Measurements from ENCODE around the gene SV2B.

The SV2B gene

DNA sequence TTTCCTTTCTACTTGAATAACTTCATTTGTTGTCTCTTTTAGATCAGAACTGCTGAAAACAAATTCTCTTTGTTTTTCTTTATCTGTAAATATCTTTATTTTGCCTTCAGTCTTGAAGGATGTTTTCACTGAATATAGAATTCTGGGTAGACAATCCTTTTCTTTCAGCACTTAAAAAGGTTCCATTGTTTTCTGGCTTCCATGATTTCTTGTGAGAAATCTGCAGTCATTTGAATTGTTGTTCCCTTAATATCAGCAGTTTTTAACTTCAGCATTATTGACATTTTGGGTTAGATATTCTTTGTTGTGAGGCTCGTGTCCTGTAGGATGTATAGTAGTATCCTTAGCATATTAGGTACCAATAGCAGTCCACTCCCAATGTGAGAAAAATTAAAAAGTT, 65.8 kb downstream of the SV2B start:
- H3K36me3 Mint-ChIP-seq (ENCODE audit: low read depth), result no peaks in the 10 kb centered on the region
- no peak overlapping the region for H3K4me3 Mint-ChIP-seq
- H3K27me3 Mint-ChIP-seq, result peaks cover 13% of the 10 kb centered on the region
- H3K4me1 Mint-ChIP-seq (ENCODE audit: low read depth), result no peaks in the 10 kb centered on the region
- no peak for DNase-seq
- no peak overlapping the region for H3K27ac Mint-ChIP-seq
- H3K9me3 Mint-ChIP-seq, result peaks cover 19% of the 10 kb centered on the region

DNA sequence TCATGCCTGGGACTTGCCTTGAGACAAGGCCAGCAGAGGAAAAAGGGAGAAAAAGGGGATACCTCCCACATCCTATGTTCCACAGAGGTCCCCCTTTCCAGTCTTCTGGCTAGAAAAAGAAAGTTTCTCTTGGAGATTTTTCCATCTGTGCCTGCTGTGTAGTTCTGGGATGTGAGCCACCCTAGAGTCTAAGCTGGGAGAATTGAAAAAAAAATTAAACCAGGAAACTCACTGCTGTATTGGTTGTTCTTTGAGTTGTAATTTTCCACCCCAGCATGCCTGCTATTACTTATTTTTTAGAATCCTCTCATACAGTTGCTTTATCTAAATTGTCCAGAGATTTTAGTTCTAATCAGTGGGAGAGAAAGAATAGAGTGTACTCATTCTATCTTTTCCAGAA, 68.4 kb downstream of the SV2B start:
- Mint-ChIP-seq H3K4me1 (ENCODE audit: low read depth) (no peaks in the 10 kb centered on the region), H3K27me3 (peaks cover 27% of the 10 kb centered on the region), H3K9me3 (peaks cover 19% of the 10 kb centered on the region), H3K36me3 (ENCODE audit: low read depth) (no peaks in the 10 kb centered on the region), H3K27ac (no peak overlapping the region), H3K4me3 (no peak overlapping the region)
- DNase-seq, result no peak

DNA sequence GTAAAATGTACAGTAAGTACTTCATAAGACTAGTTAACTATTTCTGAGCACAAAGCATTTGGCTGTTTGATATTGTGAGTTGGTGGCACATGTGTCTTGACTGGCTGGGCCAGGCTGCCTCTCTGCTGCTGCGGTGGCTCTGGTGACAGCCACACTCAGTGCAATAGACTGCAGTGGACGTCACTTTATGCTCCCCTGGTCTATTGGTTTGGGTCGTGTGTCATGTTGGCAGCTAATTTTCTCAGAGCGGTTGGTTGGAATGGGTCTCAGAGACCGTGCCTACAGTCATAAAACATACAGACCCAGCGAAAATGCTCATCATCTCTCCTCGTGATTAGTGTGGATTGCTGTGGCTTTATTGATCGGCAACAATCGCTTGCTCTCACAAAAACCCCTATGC, 71.3 kb downstream of the SV2B start:
- Mint-ChIP-seq H3K27me3 (peaks cover 34% of the 10 kb centered on the region), H3K4me1 (ENCODE audit: low read depth) (no peaks in the 10 kb centered on the region), H3K27ac (no peak overlapping the region), H3K4me3 (no peak overlapping the region), H3K9me3 (peaks cover 5% of the 10 kb centered on the region), H3K36me3 (ENCODE audit: low read depth) (no peaks in the 10 kb centered on the region)
- DNase-seq, result no peak

DNA sequence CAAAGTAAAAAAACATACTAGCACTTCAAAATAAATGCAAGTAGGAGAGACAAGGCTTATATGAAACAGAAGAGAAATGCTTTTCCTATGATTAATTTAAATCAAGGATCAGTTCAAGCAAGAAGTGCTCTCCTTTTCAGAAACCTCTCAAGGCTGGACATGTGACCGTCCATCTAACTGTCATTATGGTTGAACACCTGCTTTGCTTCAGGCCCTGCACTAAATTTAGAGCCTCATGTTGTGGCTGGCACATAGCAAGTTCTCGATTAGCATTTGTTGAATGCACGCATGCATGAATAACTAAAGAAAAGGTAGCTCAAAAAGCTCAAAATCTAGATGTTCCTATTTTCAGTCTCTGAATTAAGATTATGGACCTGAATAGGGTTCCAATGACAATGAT, 82.0 kb downstream of the SV2B start:
- Mint-ChIP-seq H3K9me3 (no peaks in the 10 kb centered on the region), H3K36me3 (ENCODE audit: low read depth) (no peaks in the 10 kb centered on the region), H3K27ac (no peak overlapping the region), H3K4me3 (no peak overlapping the region), H3K4me1 (ENCODE audit: low read depth) (no peaks in the 10 kb centered on the region), H3K27me3 (peaks cover 50% of the 10 kb centered on the region)
- DNase-seq, result no peak

DNA sequence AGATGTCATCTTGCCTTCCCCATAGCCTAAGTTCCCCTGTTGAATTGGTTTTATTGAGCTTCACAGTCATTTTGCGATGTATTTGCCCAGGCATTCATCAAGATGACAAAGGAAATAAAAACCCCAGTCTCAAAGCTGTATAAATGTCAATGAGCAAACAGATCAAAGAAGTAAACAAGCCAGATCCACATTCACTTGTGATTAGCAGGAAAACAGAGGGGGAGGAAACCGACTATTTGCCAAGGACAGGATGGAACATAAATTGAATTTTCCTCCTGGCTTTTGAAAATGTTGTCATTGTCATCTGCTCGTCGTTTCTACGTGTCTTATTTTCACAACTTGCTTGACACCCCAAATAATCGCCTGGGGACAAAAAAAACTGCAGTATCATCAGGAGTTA, 83.5 kb downstream of the SV2B start:
- Mint-ChIP-seq H3K9me3 (no peaks in the 10 kb centered on the region), H3K4me1 (ENCODE audit: low read depth) (no peaks in the 10 kb centered on the region), H3K36me3 (ENCODE audit: low read depth) (no peaks in the 10 kb centered on the region), H3K27ac (no peak overlapping the region), H3K4me3 (no peak overlapping the region), H3K27me3 (peaks cover 49% of the 10 kb centered on the region)
- no peak for DNase-seq

DNA sequence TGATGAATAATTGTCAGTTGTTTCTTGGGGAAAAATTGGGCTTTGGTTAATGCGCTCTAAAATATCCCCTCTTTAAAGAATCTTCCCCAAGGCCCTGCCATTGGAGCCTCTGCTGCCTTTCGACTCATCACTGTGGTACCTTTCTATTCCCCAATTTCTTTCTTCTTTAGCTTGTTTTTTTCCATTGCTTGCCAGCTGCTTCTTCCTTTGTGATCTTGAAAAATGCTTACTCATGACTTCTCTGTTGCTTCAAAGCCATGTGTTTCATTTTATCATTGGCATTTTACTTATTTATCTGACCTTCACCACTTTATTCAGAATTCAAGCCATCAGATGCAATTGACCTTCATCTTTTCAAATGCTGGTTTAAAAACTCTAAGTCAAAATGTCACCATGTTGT, 84.4 kb downstream of the SV2B start:
- no peak for DNase-seq
- H3K4me3 Mint-ChIP-seq, result no peak overlapping the region
- no peak overlapping the region for H3K27ac Mint-ChIP-seq
- H3K27me3 Mint-ChIP-seq, result peaks cover 49% of the 10 kb centered on the region
- no peaks in the 10 kb centered on the region for H3K36me3 Mint-ChIP-seq (ENCODE audit: low read depth)
- no peaks in the 10 kb centered on the region for H3K4me1 Mint-ChIP-seq (ENCODE audit: low read depth)
- no peaks in the 10 kb centered on the region for H3K9me3 Mint-ChIP-seq

DNA sequence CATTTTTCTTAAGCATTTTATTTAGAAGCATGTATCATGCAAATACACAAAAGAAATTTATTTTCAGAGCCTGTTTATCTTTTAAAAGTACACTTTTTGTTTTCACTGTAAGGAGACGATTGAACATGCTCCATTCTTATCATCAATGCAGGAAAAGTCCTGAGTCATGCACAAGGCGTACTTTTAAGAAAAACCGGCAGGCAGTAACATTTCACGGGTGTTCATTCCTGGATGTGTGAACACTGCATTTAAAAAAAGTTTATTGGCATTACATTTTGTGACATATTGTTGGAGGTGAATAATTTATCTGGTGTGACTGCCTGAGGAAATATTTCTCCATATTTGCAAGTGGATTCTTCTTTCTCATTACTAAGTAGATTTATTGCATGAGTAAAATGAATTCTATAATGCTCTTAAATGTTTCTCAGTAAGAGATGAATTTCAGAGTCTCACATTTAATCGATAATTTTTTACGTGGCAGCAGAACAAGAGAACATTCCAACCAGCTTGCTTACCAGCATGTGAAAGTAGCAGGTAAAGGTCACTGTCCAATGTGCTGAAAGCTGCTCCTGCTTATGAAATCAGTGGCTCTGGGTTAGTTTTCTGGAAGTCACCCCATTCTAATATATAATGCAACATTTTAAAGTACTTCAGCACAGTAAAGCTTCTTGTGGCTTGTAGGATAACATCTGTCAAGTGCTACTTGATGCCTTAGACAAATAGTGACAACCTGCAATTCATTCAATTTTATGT, 87.0 kb downstream of the SV2B start:
- Mint-ChIP-seq H3K27me3 (peaks cover 46% of the 10 kb centered on the region), H3K27ac (no peak overlapping the region), H3K9me3 (no peaks in the 10 kb centered on the region), H3K36me3 (ENCODE audit: low read depth) (no peaks in the 10 kb centered on the region), H3K4me1 (ENCODE audit: low read depth) (no peaks in the 10 kb centered on the region), H3K4me3 (no peak overlapping the region)
- DNase-seq, result no peak

DNA sequence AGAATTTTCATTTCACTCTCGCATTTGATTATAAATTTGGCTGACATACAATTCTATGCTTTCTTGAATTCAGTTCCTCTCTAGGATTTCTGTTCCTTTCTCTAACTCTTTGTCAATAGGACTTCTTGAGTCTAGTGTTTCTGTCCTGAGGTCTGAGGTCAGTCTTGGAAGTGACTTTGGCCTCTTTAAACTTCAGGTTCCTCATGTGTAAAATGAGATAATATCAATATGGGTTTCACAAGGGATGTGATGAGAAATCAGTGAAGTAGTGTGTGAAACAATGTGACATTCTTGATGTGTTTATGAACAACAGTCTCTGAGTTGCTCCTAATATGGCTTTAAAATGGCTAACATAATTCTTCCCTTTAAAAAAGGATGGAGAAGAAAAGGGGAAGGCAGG, 92.2 kb downstream of the SV2B start:
- no peaks in the 10 kb centered on the region for H3K9me3 Mint-ChIP-seq
- DNase-seq, result no peak
- H3K27me3 Mint-ChIP-seq, result peaks cover 41% of the 10 kb centered on the region
- no peaks in the 10 kb centered on the region for H3K4me1 Mint-ChIP-seq (ENCODE audit: low read depth)
- no peak overlapping the region for H3K27ac Mint-ChIP-seq
- no peaks in the 10 kb centered on the region for H3K36me3 Mint-ChIP-seq (ENCODE audit: low read depth)
- no peak overlapping the region for H3K4me3 Mint-ChIP-seq

DNA sequence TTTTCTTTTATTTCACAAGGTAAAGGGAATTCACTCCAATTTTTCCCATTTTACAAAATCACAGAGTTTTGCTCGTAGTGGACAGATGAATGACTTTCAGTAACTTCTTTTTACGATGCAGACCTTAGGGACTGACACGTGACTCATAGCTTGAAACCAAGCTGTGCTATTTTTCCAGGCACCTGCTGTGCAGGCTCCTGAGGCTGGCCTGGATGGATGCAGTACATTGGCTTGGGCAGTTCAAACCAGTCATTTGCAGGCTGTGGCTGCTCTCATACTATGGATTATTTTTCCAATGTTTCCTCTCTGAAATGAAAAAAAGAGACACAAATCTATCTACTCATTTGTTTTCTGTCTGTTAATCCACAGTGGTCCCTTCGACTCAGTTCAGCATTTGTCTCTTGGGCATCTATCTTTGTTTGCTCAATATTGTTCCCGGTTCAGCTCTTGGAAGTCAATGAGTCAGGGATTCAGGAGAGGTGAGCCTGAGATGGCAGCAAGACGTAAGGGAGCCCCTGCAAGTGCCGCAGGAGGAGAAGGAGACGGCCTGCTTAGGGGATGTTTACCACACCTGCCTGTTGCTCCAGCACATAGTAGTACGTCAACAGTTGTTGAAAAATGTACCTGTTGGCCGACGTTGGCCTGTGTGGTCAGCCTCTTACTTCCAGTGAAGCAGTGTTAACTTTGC, 92.8 kb downstream of the SV2B start:
- no peak for DNase-seq
- H3K27ac Mint-ChIP-seq, result no peak overlapping the region
- H3K36me3 Mint-ChIP-seq (ENCODE audit: low read depth), result no peaks in the 10 kb centered on the region
- no peak overlapping the region for H3K4me3 Mint-ChIP-seq
- H3K27me3 Mint-ChIP-seq, result peaks cover 41% of the 10 kb centered on the region
- H3K9me3 Mint-ChIP-seq, result no peaks in the 10 kb centered on the region
- H3K4me1 Mint-ChIP-seq (ENCODE audit: low read depth), result no peaks in the 10 kb centered on the region

DNA sequence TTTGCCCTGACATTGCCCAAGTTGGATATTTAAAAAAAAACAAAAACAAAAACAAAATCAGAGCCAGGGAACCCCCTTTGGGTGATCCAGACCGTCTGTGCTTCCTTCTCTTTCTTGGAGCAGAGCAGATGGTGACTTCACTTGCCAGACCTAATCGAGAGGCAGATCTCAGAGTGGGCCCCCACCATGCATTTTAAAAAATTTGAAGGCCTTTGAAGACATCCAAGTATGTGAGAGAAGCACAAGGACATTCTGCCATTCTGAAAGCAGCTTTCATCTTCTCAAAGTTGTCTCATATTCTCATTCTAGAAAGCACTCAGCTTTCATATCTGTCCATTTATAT, 93.3 kb downstream of the SV2B start:
- Mint-ChIP-seq H3K4me3 (no peak overlapping the region), H3K27me3 (peaks cover 41% of the 10 kb centered on the region), H3K4me1 (ENCODE audit: low read depth) (no peaks in the 10 kb centered on the region), H3K9me3 (no peaks in the 10 kb centered on the region), H3K27ac (no peak overlapping the region), H3K36me3 (ENCODE audit: low read depth) (no peaks in the 10 kb centered on the region)
- no peak for DNase-seq

DNA sequence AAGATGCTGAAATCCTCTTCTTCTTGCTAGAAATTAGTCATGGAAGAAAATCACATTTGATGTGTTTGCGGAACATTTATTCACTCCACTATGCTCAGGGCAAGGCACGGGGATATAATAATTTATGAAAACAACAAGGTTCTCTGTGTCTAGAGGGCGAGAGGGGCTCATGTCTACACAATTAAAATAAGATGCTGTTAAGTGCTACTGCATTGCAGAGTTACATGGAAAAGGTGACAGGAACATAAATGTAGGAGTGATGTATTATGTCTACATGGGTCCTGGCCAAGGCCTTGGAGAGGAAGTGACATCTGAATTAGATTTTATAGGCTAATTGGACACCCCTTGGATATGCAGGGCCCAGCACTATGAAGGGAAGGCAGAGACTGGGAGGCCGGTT, 96.1 kb downstream of the SV2B start:
- Mint-ChIP-seq H3K9me3 (no peaks in the 10 kb centered on the region), H3K27me3 (peaks cover 37% of the 10 kb centered on the region), H3K36me3 (ENCODE audit: low read depth) (no peaks in the 10 kb centered on the region), H3K4me1 (ENCODE audit: low read depth) (no peaks in the 10 kb centered on the region), H3K4me3 (no peak overlapping the region), H3K27ac (no peak overlapping the region)
- no peak for DNase-seq

DNA sequence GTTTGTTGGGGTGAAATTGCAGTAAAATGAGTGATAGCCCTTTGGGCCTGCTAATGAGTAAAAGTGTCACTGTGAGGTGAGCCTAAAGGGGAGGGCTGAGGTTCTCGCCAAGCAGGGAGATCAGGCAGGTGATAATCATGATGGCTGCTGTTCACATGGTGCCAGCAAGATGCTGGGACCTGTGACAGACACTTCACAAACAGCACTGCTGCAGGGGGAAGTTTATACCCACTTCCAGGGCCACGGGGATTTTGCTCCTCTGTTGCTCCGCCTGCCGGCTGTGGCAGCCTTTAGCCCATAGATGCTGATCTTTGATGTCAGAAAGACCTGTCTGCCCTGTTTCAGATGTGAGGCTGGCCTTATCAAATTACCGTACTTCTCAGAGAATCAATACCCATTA, 96.7 kb downstream of the SV2B start:
- no peak overlapping the region for H3K4me3 Mint-ChIP-seq
- no peaks in the 10 kb centered on the region for H3K36me3 Mint-ChIP-seq (ENCODE audit: low read depth)
- H3K27me3 Mint-ChIP-seq, result peaks cover 33% of the 10 kb centered on the region
- no peak for DNase-seq
- H3K9me3 Mint-ChIP-seq, result no peaks in the 10 kb centered on the region
- H3K27ac Mint-ChIP-seq, result no peak overlapping the region
- no peaks in the 10 kb centered on the region for H3K4me1 Mint-ChIP-seq (ENCODE audit: low read depth)

DNA sequence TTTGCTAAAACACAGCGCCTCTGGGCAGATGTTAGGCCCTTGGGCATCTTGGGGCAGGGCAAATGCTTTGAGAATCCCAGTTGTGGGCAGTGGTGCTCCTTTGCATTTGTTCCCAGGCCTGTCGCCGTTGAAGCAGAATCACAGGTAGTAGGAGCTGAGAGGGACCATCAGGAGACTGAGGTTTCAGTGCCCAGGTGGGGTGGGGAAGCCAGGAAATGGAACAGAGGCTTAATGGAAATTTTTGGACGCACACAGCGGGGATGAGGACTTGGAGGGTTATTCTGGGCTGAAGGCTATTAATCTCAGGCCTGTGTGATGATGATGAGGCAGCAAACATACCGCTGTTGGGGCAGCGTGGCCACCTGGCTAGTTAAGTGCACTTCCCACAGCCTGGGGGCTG, 99.5 kb downstream of the SV2B start:
- no peaks in the 10 kb centered on the region for H3K36me3 Mint-ChIP-seq (ENCODE audit: low read depth)
- no peak overlapping the region for H3K27ac Mint-ChIP-seq
- H3K4me1 Mint-ChIP-seq (ENCODE audit: low read depth), result no peaks in the 10 kb centered on the region
- no peak overlapping the region for H3K4me3 Mint-ChIP-seq
- no peaks in the 10 kb centered on the region for H3K9me3 Mint-ChIP-seq
- H3K27me3 Mint-ChIP-seq, result peaks cover 9% of the 10 kb centered on the region
- no peak for DNase-seq

DNA sequence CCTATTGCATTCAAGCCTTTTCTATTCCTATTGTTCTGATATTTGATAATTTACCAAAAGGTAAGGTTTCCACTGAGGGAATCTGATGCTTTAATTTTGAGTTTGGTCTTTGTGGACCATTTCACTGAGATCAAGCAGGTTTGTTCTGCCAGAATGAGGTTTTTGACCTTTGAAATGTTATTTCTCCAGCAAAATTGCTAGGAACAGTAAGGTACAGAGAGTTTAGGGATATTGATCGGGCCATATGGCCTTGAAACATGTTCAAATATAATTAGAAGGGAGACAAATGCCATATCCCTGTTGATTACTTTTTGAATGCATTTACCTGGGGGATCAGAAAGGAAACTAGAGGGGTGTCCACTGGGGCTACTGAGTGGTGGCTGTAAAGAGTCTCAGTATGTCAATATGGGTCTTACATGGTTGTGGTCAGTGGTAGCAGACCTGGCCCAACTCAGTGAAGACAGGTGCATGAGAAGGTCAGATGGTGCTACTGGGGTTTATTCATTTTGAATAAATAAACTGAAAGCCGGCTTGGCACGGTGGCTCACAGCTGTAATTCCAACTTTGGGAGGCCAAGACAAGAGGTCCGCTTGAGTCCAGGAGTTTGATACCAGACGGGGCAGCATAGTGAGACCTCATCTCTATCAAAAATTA, 100.2 kb downstream of the SV2B start:
- no peak for DNase-seq
- Mint-ChIP-seq H3K36me3 (ENCODE audit: low read depth) (no peaks in the 10 kb centered on the region), H3K4me3 (no peak overlapping the region), H3K27ac (no peak overlapping the region), H3K4me1 (ENCODE audit: low read depth) (no peaks in the 10 kb centered on the region), H3K9me3 (no peaks in the 10 kb centered on the region), H3K27me3 (peaks cover 3% of the 10 kb centered on the region)

DNA sequence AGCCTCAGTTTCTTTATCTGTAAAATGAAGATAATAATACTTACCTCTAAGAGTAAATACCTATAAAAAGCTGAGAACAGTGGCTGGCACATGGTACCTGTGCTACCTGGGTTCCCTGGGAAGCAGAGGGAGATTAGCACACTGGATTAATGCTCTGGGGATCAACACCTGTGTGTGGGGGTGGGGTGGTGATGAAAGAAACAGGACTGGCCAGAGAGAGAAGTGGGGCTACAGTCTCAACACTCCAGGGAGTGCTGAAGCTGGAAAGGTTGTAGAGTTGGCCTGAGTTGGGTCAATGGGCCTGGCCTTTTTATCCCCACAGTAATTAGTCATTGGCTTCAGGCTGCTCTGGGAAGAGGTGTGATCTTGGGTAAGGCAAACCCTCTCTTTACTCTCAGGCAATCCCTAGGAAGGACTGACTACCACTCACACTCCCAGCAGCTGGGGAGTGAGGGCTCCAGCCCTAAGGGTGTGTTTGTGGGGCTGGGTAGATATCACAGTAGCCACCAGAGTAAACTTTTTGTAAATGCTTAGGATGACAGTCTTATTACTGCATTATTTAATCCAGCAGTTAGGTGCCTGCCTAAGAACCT, 102.5 kb downstream of the SV2B start:
- no peaks in the 10 kb centered on the region for H3K36me3 Mint-ChIP-seq (ENCODE audit: low read depth)
- H3K9me3 Mint-ChIP-seq, result no peaks in the 10 kb centered on the region
- no peak overlapping the region for H3K4me3 Mint-ChIP-seq
- no peaks in the 10 kb centered on the region for H3K4me1 Mint-ChIP-seq (ENCODE audit: low read depth)
- no peak overlapping the region for H3K27ac Mint-ChIP-seq
- DNase-seq, result no peak
- peaks cover 11% of the 10 kb centered on the region for H3K27me3 Mint-ChIP-seq
